ENCODE measurements around the gene APOD. TPM values are rescaled to one million over a fixed set of nuclear protein-coding genes. Genes with fewer than 3 reads are reported as not detected.

Gene APOD
- total and polyA plus RNA-seq, 9 of the 15 experiments (the other 6 are each of a cell fraction or from before 2014, with no cell fraction given) = 0.18 to 0.50 (median 0.35) TPM; not detected in 1

DNA sequence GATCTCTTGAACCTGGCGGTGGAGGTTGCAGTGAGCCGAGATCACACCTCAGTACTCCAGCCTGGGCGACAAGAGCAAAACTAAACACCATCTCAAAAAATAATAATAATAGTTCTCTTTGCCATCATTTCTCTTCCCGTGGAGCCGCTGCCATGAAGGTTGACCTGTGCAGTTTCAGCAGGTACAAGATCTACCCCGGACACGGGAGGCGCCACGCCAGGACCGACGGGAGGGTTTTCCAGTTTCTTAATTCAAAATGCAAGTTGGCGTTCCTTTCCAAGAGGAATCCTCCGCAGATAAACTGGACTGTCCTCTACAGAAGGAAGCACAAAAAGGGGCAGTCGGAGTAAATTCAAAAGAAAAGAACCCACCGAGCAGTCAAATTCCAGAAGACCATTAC, 29.3 kb downstream of the APOD start (continued):
- TF ChIP-seq ZBTB40 (IDR thresholded peaks at IDR 0.05) (no peak), ZBTB40 (CRISPR knock-in tag; IDR thresholded peaks at IDR 0.05) (no peak), ZHX1 (conservative IDR thresholded peaks at IDR 0.05; ENCODE audit: low read length) (no peak)
- TF ChIP-seq, protein P1, sequence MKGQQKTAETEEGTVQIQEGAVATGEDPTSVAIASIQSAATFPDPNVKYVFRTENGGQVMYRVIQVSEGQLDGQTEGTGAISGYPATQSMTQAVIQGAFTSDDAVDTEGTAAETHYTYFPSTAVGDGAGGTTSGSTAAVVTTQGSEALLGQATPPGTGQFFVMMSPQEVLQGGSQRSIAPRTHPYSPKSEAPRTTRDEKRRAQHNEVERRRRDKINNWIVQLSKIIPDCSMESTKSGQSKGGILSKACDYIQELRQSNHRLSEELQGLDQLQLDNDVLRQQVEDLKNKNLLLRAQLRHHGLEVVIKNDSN (CRISPR knock-in tag; IDR thresholded peaks at IDR 0.05) = no peak
